SK-N-SH (cell line): ENCODE measurements around the gene ELFN2. TPM values are rescaled to one million over a fixed set of nuclear protein-coding genes. Genes with fewer than 3 reads are reported as not detected.
A peak's percentile ranks its signal among the peaks of the same experiment; 100 is the strongest.

Experiments
- CHD2 ChIP-seq: fragments of 150-350 bp; IDR thresholded peaks from 2 replicates; pipeline ENCODE4 v1.6.1; 2018; ENCODE audit warnings: low read length; ENCODE audit not compliant: partially characterized antibody
- EP300 ChIP-seq, 2 experiments: IDR thresholded peaks; 2 replicates each; pipeline versions ENCODE4 v1.4.0 to v1.6.1; 2012; ENCODE audit warnings: borderline replicate concordance in 1 of 2, low read depth in 1 of 2, low read length in 1 of 2
- EZH2phosphoT487 ChIP-seq: fragments of 200-600 bp; sonication (generic); IDR thresholded peaks from 2 replicates; pipeline ENCODE4 v1.6.1; 2017; ENCODE audit warnings: low read depth, mixed run types, mild to moderate bottlenecking, antibody characterized with exemption, moderate library complexity, borderline replicate concordance
- FOSL2 ChIP-seq: IDR thresholded peaks from 2 replicates; pipeline ENCODE4 v1.4.0; 2012; ENCODE audit warnings: low read depth, mild to moderate bottlenecking, moderate library complexity, borderline replicate concordance
- FOXJ3 ChIP-seq: sonication (generic); formaldehyde crosslinking; IDR thresholded peaks from 2 replicates; pipeline ENCODE4 v1.5.1; 2020; ENCODE audit warnings: mild to moderate bottlenecking, missing genetic modification reagents
- FOXM1 ChIP-seq: IDR thresholded peaks from 2 replicates; pipeline ENCODE4 v1.4.0; 2012; ENCODE audit warnings: low read depth, mild to moderate bottlenecking
- GABPA ChIP-seq: IDR thresholded peaks from 2 replicates; pipeline ENCODE4 v1.4.0; 2012; ENCODE audit warnings: low read depth, mild to moderate bottlenecking
- GATA2 ChIP-seq: sonication (generic); formaldehyde crosslinking; IDR thresholded peaks from 2 replicates; pipeline ENCODE4 v1.5.0; 2020; ENCODE audit warnings: mild to moderate bottlenecking, missing genetic modification reagents
- RAD21 ChIP-seq: IDR thresholded peaks from 2 replicates; pipeline ENCODE4 v1.6.1; 2012; ENCODE audit warnings: mild to moderate bottlenecking, low read length
- REST ChIP-seq: IDR thresholded peaks from 2 replicates; pipeline ENCODE4 v1.6.1; 2012; ENCODE audit warnings: mild to moderate bottlenecking, low read depth, low read length, moderate library complexity
- RFX5 ChIP-seq: IDR thresholded peaks from 2 replicates; pipeline ENCODE4 v1.6.1; 2012; ENCODE audit warnings: mild to moderate bottlenecking, improper control_type of control experiment, low read length
- RXRA ChIP-seq: IDR thresholded peaks from 2 replicates; pipeline ENCODE4 v1.4.0; 2012; ENCODE audit warnings: low read depth, mild to moderate bottlenecking, borderline replicate concordance
- SIN3A ChIP-seq: IDR thresholded peaks from 2 replicates; pipeline ENCODE4 v1.6.1; 2012; ENCODE audit warnings: low read depth, mild to moderate bottlenecking, low read length, moderate library complexity, borderline replicate concordance
- SMC3 ChIP-seq: IDR thresholded peaks from 2 replicates; pipeline ENCODE4 v1.6.1; 2012; ENCODE audit warnings: low read depth, low read length, improper control_type of control experiment
- TCF12 ChIP-seq: IDR thresholded peaks from 2 replicates; pipeline ENCODE4 v1.4.0; 2012
- TEAD4 ChIP-seq: IDR thresholded peaks from 2 replicates; pipeline ENCODE4 v1.4.0; 2012; ENCODE audit warnings: mild to moderate bottlenecking, borderline replicate concordance; ENCODE audit not compliant: insufficient read depth
- YY1 ChIP-seq: IDR thresholded peaks from 2 replicates; pipeline ENCODE4 v1.4.0; 2012; ENCODE audit warnings: low read depth, mild to moderate bottlenecking
- polyA plus RNA-seq, 3 experiments: library from polyadenylated mRNA; depleted of rRNA; stranded (reverse); fragments of >200 nt; gene quantifications; 2 replicates each; pipeline ENCODE4 v1.2.3, GENCODE V29; 2012
- TF ChIP-seq, protein P1 (sequence below): IDR thresholded peaks from 2 replicates; pipeline ENCODE4 v1.4.0; 2012; ENCODE audit warnings: low read depth, borderline replicate concordance
- TF ChIP-seq, protein P2 (sequence below): IDR thresholded peaks from 2 replicates; pipeline ENCODE4; 2012
- TF ChIP-seq, protein P3 (sequence below): fragments of 200-600 bp; sonication (generic); IDR thresholded peaks from 2 replicates; pipeline ENCODE4 v1.6.1; 2017; ENCODE audit warnings: antibody characterized with exemption, mild to moderate bottlenecking, moderate library complexity

ELFN2 gene
- polyA plus RNA-seq, 1 of the 3 experiments (the other 2 are of a cell fraction), result 2.8 TPM

DNA sequence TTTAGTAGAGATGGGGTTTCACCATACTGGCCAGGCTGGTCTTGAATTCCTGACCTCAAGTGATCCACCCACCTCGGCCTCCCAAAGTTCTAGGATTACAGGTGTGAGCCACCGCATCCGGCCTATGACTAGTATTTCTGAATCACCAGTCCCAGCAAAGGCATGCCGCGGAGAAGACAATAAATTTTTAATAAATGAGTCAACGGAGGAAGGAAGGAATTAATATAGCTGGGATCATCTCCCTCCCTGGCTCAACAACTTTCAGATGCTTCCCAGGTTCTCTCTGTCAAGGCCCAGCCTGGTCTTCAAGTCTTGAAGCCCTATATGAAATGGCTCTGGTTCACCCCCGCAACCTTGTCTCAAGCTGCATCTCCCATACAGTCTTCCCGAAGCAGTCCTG lies 99.3 kb downstream of the ELFN2 start (continued):
- TF ChIP-seq REST (peak; percentile 37; the same call in 1 of the 2 replicates), RFX5 (no peak), SIN3A (no peak), GATA2 (CRISPR knock-in tag) (no peak), FOXJ3 (CRISPR knock-in tag) (no peak), TEAD4 (peak; percentile 90), EP300 (IDR thresholded peaks at IDR 0.05; ENCODE audit: borderline replicate concordance in 1 of 2, low read depth in 1 of 2, low read length in 1 of 2) (peak in 1 of 2 experiments; percentile 90; a peak in 2 of 4 replicates), SMC3 (no peak), GABPA (no peak), EZH2phosphoT487 (no peak), CHD2 (no peak), FOXM1 (peak; percentile 45; the same call in 1 of the 2 replicates), RAD21 (no peak), FOSL2 (peak; percentile 98), TCF12 (peak; percentile 89), RXRA (peak; percentile 73), YY1 (no peak)
- TF ChIP-seq, protein P1, sequence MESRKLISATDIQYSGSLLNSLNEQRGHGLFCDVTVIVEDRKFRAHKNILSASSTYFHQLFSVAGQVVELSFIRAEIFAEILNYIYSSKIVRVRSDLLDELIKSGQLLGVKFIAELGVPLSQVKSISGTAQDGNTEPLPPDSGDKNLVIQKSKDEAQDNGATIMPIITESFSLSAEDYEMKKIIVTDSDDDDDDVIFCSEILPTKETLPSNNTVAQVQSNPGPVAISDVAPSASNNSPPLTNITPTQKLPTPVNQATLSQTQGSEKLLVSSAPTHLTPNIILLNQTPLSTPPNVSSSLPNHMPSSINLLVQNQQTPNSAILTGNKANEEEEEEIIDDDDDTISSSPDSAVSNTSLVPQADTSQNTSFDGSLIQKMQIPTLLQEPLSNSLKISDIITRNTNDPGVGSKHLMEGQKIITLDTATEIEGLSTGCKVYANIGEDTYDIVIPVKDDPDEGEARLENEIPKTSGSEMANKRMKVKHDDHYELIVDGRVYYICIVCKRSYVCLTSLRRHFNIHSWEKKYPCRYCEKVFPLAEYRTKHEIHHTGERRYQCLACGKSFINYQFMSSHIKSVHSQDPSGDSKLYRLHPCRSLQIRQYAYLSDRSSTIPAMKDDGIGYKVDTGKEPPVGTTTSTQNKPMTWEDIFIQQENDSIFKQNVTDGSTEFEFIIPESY, result 0 out of 2 replicates have a peak, but pooled peaks have one; percentile 56
- TF ChIP-seq, protein P2, sequence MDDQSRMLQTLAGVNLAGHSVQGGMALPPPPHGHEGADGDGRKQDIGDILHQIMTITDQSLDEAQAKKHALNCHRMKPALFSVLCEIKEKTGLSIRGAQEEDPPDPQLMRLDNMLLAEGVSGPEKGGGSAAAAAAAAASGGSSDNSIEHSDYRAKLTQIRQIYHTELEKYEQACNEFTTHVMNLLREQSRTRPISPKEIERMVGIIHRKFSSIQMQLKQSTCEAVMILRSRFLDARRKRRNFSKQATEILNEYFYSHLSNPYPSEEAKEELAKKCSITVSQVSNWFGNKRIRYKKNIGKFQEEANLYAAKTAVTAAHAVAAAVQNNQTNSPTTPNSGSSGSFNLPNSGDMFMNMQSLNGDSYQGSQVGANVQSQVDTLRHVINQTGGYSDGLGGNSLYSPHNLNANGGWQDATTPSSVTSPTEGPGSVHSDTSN, result peak; percentile 68
- TF ChIP-seq, protein P3, sequence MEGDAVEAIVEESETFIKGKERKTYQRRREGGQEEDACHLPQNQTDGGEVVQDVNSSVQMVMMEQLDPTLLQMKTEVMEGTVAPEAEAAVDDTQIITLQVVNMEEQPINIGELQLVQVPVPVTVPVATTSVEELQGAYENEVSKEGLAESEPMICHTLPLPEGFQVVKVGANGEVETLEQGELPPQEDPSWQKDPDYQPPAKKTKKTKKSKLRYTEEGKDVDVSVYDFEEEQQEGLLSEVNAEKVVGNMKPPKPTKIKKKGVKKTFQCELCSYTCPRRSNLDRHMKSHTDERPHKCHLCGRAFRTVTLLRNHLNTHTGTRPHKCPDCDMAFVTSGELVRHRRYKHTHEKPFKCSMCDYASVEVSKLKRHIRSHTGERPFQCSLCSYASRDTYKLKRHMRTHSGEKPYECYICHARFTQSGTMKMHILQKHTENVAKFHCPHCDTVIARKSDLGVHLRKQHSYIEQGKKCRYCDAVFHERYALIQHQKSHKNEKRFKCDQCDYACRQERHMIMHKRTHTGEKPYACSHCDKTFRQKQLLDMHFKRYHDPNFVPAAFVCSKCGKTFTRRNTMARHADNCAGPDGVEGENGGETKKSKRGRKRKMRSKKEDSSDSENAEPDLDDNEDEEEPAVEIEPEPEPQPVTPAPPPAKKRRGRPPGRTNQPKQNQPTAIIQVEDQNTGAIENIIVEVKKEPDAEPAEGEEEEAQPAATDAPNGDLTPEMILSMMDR, result no peak
- TF ChIP-seq, all 33 proteins: peak for 15
